Measurements from ENCODE around the gene PRR5L.

DNA sequence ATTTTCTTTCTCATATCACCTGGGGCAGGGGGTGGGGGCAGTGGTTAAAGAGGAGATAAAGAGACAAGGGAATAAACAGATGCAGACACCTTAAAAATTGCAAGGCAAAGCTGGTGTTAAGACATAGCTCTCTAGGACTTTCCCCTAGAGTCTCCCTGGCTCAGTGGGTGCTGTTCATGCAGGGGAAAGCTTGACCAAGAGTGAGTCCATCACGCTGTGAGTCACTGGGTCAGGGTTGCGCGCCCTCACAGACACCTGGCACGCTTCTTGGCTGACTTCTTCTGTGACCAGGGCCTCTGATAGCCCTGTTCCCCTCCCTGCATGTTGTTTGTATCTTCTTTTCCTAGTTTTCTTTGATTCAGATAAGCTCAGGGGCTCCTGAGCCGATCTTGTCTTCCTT, 38.7 kb upstream of the PRR5L start:
- TF ChIP-seq, protein P1, sequence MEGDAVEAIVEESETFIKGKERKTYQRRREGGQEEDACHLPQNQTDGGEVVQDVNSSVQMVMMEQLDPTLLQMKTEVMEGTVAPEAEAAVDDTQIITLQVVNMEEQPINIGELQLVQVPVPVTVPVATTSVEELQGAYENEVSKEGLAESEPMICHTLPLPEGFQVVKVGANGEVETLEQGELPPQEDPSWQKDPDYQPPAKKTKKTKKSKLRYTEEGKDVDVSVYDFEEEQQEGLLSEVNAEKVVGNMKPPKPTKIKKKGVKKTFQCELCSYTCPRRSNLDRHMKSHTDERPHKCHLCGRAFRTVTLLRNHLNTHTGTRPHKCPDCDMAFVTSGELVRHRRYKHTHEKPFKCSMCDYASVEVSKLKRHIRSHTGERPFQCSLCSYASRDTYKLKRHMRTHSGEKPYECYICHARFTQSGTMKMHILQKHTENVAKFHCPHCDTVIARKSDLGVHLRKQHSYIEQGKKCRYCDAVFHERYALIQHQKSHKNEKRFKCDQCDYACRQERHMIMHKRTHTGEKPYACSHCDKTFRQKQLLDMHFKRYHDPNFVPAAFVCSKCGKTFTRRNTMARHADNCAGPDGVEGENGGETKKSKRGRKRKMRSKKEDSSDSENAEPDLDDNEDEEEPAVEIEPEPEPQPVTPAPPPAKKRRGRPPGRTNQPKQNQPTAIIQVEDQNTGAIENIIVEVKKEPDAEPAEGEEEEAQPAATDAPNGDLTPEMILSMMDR (IDR thresholded peaks at IDR 0.05; ENCODE audit: low read depth, low read length), result no peak
- TF ChIP-seq EZH2phosphoT487 (IDR thresholded peaks at IDR 0.05; ENCODE audit: low read depth), result no peak
